Hematopoietic multipotent progenitor cell treated with erythropoietin and hydrocortisone succinate and interleukin-3 and kit ligand, for 8 days (in vitro differentiated cells): ENCODE data around the gene AKAP8L.
"Not testable (repeated sequence)": the region's sequence is repeated elsewhere in the genome, so short reads cannot be mapped to it uniquely, and the experiment has no call there.

Experiments used
- DNase-seq: peaks from one replicate; pipeline ENCODE4 v3.0.0-alpha.2; 2015

Gene AKAP8L

DNA sequence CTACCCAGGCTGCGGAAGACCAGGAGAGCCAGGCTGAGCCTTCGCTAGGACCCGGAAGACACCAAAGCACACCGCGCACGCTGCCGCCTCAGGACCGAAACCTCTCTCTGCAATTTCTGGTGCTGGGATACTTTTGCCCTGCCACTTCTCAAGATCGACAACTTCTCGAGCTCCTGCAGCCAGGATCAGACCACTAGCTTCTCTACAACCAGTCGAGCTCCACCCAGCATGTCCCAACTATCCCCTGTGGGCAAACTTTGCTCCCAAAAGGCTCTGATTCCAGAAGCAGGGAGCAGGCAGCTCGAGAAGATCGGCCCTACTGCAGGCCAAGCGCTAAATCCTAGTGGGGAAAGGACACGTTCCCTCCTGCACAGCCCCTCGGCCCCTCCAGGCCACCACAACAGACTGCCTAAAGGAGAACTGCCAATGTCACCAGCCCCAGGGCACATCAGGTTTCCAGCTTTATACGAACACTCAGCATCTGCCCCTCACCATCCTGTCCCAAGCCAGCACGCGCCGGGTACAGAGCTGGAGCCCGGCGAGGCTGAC, 40.2 kb downstream of the AKAP8L start:
- DNase-seq = peak; percentile 66

DNA sequence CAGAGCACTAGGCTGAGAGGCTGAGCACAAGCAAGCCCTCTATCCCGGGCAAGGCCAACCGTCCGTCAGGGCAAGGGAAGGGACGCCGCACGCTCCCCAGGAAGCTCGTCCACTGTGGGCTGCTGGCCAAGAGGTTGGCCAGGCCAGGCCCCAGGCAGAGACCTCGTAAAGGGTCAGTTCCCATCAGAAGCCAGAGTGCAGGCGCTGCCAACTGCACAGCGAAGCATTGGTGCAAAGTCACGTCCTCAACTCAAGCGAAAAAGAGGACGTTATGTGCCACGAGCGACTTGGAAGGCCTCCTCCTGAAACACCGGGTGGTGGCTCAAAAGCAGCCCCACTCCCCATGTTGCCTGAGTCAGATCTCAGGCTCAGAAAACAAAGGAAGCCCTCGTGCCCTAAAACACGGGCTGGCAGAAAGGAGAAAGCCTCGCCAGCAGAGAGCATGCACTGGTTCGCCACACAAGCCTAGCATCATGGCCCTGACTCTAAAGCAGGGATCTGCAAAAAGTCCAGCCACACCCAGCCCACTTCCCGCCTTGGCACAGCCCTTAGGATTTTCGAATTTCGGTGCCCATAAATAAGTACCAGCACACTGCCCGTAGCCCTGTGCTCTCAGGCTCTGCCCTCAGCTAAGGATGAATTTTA, 43.9 kb downstream of the AKAP8L start:
- DNase-seq = no peak

DNA sequence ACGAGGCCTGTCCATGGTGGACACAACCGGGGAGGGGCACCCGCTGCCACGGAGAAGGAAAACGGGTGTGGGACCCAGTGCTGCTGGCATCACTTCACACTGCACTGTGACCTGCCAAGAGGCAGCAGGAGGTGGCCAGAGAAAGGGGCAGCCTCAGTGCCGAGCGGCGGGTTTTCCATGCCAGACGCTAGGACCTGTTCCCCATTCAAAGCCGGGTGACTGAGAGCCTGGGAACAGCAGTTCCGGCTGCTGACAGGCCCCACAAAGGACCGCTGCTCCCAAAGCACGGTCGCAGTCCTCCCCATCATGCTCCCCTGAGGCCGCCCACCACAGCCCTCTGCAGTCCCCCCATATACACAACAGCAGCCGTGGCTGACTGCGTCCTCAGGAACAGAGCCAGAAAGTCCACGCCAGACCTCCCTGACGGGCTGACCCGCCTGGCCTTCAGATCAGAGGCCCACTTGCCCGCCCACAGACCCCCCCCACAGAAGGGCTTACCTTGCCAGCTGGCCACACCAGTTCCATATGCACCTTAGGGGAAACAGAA, 44.6 kb downstream of the AKAP8L start:
- DNase-seq = no peak

DNA sequence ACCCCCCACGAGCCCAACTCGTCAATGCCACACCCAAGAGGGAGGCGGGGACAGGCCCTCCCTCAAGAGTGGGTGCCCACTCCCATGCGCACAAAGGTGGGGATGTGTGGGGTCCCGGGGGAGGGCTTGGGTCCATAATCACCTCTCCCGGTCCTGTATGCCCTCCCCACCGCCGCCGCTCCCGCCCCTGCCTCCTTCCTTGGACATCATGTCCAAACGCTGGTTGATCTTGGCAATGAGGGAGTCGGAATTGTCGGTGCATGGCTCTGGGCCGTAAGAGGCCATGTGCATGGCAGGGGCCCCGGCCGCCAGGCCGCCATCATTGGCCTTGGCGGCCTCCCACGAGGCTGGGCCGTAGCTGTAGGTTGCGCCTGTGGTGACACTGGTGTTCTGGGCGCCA, 45.1 kb downstream of the AKAP8L start:
- no peak for DNase-seq

DNA sequence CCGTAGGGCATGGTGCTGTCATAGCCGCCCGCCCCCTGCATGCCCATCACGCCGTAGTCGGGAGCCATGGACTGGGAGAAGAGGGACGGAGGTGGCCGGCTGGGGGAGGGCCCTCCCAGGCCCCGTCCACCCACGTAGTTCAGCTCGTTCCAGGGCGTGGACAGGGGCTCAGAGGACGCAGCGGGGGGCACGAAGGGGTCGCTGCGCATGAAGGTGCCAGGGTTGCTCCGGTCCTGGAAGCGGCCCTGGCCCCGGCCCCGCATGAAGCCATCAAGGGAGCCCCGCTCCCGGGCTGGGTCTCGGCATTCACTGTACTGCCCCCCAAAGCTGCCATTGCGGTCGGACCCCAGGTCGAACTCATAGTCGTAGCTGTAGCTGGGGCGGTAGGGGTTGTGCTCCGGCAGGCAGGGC, 45.9 kb downstream of the AKAP8L start:
- DNase-seq = no peak

DNA sequence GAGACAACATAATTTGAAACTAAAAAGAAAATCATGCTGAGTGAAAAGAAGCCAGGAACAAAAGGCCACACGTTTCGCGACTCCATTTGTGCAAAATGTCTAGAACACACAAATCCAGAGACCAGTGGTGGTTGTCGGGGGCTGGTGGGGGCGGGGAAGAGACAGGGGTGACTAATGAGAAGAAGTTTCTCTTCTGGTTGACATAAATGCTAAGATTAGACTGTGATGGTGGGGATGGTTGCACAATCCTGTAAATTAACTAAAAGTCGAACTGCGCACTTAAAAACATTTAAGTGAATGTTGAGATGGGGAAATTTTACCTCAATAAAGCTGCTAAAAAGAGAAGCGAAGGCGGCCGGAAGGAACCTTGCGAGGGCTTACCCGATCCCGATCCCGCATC, 46.3 kb downstream of the AKAP8L start:
- DNase-seq = no peak

DNA sequence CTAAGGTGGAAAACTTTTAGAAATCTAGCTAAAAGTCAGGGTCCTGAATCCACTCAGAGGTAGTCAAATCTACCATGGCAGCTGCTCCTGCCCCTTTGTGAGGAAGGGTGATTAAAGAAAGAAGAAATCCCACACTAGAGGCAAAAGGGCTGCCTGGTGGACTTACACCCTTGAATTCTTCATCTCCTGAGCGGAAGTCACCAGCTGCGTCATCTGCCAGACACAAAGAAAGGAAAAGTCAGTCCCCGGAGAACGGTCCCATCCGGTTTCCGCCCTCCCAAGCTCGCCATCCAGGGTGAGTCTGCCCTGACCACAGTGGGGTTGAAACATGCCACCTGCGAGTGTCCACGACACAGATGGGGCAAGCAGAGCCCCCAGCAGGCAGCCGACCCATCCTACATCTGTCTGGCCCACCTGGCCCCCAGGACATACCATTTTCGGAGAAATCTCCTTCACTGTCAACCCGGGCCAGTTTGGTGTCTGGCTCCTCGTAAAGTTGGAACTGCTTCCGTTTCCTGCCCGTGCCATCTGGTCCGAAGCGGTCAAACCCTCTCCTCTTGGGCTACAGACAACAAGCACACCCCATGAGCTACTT, 46.9 kb downstream of the AKAP8L start:
- no peak for DNase-seq

DNA sequence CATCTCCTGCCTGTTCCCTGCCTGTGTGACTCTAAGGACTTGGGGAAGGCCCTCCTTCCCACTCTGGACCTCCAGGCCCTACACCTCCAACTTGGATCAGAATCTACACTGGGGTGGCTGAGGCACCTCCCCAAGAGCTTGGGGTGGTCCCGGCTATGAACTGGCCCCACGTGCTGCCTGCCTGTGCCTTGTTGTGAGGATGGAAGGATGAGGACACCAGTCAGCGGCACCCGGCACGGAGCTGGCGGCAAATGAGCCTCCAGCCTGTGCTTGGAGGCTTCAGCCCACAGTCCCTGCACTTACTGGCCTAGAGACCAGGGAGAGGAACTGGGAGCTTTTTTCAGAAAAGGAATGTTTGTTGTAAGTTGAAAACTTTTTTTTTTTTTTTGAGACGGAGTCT, 47.7 kb downstream of the AKAP8L start:
- DNase-seq = no peak

DNA sequence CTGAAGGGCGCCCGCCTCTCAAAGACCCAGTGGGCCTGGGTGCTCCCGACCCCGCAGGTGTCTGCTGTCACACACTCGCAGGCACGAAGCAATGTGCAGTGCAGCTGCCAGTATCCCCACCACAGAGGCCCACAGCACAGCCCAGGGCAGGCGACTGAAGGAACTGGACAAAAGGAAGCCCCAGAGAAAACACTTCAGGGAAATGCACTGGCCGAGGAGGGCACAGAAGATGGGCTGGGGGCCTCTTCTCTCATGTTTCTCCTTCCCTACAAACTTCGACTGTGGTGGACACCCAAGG, 49.2 kb downstream of the AKAP8L start:
- DNase-seq = no peak

DNA sequence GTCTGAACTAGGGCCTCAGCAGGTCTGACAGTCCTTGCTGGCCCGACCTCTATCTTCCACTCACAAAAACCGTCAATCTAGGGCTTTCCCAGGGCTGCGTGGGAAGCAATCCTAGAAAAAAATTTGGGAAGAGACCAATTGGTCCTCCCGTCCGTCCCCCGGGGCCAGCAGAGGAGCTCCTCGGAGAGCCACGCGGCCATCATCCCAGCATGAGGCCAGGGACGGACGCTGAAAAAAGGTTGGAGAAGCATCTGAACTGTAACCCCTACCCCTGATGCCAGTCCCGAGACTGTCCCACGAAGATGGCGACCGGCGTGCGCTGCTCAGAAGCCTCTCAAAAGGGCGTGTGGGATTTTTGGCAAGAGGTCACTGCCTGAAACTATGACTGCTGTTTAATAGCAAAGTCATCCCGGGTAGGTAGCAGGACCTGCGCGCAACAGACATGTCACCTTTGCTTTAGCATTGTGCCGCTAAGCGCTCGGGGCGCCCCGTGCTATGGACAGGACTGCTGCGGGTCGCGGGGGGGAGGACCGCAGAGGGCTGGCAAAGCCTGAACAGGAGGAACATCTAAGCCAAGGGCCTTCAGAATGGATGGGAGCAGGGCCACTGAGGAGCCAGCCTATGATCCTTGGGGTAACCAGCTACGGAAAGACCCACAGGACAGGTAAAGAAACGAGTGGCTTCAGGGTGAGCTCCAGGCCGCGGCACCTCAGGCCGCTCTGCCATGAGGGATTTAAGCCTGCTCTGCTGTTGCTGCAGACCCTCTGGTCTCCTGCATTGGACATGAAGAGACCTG, 49.8 kb downstream of the AKAP8L start:
- no peak for DNase-seq

DNA sequence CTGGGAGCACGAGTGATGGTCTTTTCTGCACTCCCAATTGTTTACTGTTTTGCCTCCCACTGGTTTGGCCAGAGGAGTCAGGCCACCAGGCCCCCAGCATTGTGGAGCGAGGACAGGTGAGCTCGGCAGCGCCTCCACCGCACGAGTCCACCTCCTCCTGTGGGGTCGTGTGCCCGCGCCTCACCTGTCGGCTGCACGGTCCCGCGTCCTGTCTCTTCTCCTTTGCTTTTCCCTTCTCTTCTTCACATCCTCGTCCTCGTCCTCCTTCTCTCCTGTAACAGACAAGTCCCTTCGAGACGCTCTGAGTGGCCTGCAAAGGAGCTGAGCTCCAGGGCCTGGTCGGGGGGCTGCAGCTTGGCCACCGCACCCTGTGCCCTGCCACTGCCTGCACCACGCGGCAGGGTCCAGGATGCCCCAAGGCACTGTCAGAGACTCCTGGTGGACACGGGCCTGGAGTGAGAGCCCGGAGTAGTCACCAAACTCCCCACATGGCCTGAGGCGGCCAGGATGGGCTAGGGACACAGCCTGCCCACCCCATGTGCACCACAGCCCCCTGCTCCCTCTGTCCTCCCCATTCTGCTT, 50.6 kb downstream of the AKAP8L start:
- DNase-seq = no peak

DNA sequence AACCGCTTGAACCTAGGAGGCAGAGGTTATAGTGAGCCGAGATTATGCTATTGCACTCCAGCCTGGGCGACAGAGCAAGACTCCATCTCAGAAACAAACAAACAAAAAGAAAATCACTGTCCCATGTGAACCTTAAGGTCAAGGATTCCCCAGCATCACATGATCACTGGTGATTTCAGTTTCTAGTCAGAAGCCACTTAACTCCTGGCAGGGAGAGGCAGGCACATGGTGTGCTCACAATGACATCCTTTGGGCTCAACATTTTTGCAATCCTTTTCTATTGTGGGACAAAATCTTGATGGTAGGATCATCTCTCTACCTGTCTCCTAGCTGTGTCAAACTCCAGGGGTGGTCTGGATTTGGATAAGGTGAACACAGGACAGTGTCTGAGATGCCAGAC, 51.3 kb downstream of the AKAP8L start:
- no peak for DNase-seq

DNA sequence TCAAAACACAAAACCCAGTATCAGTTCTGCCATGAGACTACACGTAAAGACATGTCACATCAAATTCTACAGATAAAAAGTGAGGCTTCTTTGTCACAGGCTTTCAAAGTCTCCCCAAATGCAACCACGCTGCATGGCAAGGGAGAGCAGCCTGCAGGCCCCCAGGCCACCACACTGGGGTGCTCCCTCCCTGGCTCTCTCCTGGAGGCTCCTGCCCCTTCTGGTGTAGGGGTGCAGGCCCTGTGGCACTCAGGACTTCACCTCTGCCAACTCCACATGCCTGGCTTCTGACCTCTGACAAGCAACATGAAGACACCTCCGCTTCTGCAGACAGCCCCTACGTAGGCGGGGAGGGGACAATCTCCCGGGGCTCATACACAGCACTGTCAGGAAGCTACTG, 53.5 kb downstream of the AKAP8L start:
- DNase-seq = peak; percentile 26

DNA sequence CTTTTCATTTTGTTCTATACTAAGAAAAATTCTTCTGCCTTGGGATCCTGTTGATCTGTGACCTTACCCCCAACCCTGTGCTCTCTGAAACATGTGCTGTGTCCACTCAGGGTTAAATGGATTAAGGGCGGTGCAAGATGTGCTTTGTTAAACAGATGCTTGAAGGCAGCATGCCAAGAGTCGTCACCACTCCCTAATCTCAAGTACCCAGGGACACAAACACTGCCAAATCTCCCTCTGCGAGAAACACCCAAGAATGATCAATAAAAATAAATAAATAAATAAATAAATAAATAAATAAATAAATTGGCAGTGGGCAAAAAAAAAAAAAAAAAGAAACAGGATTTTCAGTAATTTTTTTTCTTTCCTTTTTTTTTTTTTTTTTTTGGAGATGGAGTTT, 55.0 kb downstream of the AKAP8L start:
- DNase-seq = peak; percentile 91

DNA sequence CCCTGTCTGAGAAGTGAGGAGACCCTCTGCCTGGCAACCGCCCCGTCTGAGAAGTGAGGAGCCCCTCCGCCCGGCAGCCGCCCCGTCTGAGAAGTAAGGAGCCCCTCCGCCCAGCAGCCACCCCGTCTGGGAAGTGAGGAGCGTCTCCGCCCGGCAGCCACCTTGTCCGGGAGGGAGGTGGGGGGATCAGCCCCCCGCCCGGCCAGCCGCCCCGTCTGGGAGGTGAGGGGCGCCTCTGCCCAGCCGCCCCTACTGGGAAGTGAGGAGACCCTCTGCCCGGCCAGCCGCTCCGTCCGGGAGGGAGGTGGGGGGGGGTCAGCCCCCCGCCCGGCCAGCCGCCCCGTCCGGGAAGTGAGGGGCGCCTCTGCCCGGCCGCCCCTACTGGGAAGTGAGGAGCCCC, 55.7 kb downstream of the AKAP8L start:
- DNase-seq = not testable (repeated sequence)

DNA sequence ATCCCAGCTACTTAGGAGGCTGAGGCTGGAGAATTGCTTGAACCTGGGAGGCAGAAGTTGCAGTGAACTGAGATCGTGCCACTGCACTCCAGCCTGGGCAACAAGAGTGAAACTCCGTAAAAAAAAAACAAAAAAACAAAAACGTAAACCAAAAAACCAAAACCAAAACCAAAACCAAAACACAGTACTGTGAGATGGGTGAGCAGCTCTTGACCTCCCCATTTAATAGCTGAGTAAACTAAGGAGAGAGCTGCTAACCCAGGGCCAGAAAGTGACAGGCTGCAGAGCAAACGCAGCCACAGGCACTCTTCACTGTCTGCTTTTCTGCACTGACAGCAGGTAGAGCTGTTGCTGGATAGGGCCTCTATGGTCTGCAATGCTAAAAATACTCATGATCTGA, 58.8 kb downstream of the AKAP8L start:
- DNase-seq = not testable (repeated sequence)

DNA sequence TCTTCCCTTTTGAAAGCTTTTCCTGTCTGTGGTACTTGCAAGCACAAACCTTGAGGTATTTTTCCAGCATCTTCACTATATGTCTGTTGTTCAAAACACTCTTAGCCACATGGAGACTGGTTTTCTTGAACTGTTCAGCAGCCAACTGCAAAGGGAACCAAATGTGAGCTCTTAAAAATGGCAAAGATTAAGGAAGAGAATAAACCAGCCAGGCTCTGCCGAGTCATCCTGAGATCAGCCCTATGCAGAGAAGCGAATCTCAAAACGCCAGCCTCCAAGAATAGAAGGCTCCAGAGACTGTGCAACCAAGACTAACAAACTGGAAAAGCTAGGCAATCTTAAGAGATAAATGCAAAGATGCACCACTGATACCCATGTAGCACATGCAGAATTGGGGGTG, 59.9 kb downstream of the AKAP8L start:
- DNase-seq = no peak

DNA sequence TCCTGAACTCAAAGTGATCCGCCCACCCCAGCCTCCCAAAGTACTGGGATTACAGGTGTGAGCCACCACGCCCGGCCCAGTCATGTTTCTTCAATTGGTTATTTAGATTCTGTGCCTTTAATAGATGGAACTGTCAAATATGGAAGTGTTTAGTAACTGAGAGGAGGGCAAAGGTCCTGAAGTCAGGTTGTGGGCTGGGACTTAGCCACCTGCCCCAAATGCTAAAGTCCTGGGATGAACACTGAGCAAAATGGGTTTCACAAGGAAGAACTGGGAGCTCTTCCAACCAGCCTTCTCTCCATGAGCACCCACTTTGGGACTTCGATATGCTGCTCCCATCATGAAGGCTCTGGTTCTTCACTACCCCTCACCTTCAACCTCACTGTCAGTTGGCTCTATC, 60.9 kb downstream of the AKAP8L start:
- DNase-seq = no peak

DNA sequence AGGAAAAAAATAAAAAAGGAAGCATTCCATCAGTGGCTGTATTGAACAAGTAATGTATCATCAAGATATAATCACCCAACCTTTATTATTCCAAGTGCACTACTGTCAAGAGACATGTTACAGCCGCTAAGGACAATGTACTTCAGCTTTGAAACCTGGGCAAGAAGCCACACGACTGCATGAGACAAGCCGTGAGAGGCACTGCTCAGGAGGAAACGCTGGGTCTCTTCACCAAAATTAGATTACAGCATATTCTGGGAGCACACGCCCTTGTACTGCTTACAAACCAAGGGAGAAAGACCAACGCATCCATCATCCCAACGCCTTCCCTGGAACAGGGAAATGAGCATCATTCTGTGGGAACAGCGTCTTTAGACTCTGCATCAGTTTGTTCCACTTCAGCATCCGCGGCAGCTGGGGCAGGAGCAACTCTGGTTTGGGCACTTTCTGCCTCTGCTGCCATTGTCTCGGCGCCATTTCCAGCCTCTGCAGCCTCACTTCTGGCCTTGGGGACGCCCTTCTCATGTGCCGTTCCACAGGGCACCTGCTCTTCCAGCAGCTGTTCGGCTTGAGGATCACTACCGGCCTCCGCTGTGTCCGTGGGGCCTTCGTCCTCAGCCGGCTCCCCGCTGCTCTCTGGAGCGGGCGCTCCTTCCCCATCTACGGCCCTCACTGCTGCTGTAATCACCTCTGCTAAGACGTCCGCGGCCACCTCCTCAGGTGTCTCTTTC, 64.1 kb downstream of the AKAP8L start:
- no peak for DNase-seq

DNA sequence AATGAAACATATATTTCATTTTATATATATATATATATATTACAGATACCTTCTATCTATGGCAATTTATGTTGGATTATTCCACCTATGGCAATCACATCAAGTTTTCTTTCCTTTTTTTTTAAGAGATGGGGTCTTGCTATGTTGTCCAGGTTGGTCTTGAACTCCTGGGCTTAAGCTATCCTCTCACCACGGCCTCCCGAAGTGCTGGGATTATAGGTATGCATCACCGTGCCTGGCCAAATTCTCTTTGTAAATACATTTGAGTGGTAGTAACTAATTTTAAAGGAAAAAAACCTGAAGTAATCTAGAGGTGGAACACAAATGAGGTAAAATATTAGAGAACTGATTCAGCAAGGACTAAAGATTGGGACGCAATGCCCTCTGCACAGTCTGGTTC, 64.9 kb downstream of the AKAP8L start:
- no peak for DNase-seq

DNA sequence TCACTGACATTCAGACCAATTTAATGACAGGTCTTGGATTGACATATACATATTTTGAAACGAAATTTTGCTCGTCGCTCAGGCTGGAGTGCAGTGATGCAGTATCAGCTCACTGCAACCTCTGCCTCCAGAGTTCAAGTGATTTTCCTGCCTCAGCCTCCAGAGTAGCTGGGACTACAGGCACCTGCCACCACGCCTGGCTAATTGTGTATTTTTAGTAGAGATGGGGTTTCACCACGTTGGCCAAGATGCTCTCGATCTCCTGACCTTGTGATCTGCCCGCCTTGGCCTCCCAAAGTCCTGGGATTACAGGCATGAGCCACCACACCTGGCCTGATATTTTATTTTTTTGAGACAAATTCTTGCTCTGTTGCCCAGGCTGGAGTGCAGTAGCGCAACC, 66.3 kb downstream of the AKAP8L start:
- not testable (repeated sequence) for DNase-seq

DNA sequence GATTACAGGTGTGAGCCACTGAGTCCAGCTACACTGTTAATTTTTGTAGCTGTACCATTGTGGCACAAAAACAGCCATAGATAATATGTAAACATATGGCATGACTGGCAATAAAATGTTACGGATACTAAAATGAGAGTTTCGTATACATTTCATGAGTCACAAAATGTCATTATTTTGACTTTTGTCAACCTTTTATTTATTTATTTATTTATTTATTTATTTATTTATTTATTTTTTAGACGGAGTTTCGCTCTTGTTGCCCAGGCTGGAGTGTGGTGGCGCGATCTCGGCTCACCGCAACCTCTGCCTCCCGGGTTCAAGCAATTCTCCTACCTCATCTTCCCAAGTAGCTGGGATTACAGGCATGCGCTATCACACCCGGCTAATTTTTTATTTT, 77.5 kb downstream of the AKAP8L start:
- DNase-seq = not testable (repeated sequence)

DNA sequence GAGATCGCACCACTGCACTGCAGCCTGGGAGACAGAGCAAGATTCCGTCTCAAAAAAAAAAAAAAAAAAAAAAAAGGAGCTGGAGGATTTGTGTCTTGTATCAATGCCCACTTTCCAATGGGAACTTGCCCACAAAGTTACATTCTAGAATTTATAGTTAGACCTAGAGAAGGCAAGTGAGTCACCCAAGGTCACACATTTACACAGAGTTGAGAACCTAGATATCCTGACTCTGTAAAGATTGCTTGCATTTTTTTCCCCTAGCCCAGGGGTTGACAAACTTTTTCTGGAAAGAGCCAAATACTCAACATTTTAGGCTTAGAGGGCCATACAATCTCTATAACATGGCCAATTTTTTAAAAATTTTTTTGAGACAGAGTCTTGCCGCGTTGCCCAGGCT, 78.7 kb downstream of the AKAP8L start:
- no peak for DNase-seq
